Measurements from ENCODE around the gene ARTN. TPM values are rescaled to one million over a fixed set of nuclear protein-coding genes. Genes with fewer than 3 reads are reported as not detected.

The ARTN gene
- total and polyA plus RNA-seq, 9 of the 15 experiments (the other 6 are each of a cell fraction or from before 2014, with no cell fraction given), result 0.06 to 0.38 TPM; not detected in 7

DNA sequence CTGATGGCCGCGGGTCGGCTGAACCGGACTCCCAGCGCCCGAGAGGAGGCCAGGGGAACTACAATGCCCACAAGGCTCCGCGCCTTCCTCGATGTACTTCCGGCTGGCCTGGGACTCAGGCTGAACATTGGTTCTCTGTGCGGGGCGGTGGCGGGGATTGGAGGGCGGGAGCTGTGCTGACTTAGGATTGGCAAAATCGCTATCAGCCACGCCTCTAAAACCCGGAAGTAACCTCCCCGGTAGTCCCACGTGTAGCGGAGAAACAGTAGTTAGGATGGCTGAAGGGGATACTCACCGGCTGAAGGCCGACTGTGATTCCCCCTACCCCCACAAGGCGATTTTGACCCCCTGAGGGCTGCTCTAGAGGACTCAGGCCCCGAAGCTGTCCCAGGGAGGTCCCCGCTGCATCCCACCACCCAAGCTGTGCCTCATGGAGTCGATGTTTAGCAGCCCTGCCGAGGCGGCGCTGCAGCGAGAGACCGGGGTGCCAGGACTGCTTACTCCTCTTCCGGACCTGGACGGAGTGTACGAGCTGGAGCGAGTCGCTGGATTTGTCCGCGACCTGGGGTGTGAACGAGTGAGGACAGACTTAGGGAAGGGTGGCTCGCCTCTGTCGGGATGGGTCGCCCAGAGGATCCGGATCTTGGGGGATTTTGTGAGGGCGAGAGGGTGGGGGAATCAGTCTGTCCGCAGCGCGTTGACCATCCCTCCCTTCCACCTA lies 36.3 kb downstream of the ARTN start, which contains the start of gene DPH2 (continued):
- no peak for TF ChIP-seq SREBF1 (IDR thresholded peaks at IDR 0.05; ENCODE audit: borderline replicate concordance, low read depth, low read length)
- TF ChIP-seq ARID1B (IDR thresholded peaks at IDR 0.05), result no peak
- TF ChIP-seq, protein P1, sequence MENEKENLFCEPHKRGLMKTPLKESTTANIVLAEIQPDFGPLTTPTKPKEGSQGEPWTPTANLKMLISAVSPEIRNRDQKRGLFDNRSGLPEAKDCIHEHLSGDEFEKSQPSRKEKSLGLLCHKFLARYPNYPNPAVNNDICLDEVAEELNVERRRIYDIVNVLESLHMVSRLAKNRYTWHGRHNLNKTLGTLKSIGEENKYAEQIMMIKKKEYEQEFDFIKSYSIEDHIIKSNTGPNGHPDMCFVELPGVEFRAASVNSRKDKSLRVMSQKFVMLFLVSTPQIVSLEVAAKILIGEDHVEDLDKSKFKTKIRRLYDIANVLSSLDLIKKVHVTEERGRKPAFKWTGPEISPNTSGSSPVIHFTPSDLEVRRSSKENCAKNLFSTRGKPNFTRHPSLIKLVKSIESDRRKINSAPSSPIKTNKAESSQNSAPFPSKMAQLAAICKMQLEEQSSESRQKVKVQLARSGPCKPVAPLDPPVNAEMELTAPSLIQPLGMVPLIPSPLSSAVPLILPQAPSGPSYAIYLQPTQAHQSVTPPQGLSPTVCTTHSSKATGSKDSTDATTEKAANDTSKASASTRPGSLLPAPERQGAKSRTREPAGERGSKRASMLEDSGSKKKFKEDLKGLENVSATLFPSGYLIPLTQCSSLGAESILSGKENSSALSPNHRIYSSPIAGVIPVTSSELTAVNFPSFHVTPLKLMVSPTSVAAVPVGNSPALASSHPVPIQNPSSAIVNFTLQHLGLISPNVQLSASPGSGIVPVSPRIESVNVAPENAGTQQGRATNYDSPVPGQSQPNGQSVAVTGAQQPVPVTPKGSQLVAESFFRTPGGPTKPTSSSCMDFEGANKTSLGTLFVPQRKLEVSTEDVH (IDR thresholded peaks at IDR 0.05; ENCODE audit: low read depth, partially characterized antibody), result peak; percentile 93
- TF ChIP-seq, protein P2, sequence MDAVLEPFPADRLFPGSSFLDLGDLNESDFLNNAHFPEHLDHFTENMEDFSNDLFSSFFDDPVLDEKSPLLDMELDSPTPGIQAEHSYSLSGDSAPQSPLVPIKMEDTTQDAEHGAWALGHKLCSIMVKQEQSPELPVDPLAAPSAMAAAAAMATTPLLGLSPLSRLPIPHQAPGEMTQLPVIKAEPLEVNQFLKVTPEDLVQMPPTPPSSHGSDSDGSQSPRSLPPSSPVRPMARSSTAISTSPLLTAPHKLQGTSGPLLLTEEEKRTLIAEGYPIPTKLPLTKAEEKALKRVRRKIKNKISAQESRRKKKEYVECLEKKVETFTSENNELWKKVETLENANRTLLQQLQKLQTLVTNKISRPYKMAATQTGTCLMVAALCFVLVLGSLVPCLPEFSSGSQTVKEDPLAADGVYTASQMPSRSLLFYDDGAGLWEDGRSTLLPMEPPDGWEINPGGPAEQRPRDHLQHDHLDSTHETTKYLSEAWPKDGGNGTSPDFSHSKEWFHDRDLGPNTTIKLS (IDR thresholded peaks at IDR 0.05; ENCODE audit: borderline replicate concordance, low read depth), result peak; percentile 82
- TF ChIP-seq ELF1 (tag; IDR thresholded peaks at IDR 0.05), result peak; percentile 98
- TF ChIP-seq, protein P3, sequence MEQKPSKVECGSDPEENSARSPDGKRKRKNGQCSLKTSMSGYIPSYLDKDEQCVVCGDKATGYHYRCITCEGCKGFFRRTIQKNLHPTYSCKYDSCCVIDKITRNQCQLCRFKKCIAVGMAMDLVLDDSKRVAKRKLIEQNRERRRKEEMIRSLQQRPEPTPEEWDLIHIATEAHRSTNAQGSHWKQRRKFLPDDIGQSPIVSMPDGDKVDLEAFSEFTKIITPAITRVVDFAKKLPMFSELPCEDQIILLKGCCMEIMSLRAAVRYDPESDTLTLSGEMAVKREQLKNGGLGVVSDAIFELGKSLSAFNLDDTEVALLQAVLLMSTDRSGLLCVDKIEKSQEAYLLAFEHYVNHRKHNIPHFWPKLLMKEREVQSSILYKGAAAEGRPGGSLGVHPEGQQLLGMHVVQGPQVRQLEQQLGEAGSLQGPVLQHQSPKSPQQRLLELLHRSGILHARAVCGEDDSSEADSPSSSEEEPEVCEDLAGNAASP (IDR thresholded peaks at IDR 0.05), result no peak
- TF ChIP-seq NCOA1 (IDR thresholded peaks at IDR 0.05; ENCODE audit: low read depth), result no peak
- TF ChIP-seq PHF8 (IDR thresholded peaks at IDR 0.05; ENCODE audit: borderline replicate concordance, low read length), result peak; percentile 83; the same call in 1 of the 2 replicates
- no peak for TF ChIP-seq TAF1 (IDR thresholded peaks at IDR 0.05; ENCODE audit: control insufficient read depth, extremely low read depth, insufficient read depth, low read length, severe bottlenecking)
- TF ChIP-seq, protein P4, sequence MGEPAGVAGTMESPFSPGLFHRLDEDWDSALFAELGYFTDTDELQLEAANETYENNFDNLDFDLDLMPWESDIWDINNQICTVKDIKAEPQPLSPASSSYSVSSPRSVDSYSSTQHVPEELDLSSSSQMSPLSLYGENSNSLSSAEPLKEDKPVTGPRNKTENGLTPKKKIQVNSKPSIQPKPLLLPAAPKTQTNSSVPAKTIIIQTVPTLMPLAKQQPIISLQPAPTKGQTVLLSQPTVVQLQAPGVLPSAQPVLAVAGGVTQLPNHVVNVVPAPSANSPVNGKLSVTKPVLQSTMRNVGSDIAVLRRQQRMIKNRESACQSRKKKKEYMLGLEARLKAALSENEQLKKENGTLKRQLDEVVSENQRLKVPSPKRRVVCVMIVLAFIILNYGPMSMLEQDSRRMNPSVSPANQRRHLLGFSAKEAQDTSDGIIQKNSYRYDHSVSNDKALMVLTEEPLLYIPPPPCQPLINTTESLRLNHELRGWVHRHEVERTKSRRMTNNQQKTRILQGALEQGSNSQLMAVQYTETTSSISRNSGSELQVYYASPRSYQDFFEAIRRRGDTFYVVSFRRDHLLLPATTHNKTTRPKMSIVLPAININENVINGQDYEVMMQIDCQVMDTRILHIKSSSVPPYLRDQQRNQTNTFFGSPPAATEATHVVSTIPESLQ (CRISPR knock-in tag; IDR thresholded peaks at IDR 0.05), result no peak
- no peak for TF ChIP-seq ZEB2 (IDR thresholded peaks at IDR 0.05)
- peak in 1 of 2 experiments; percentile 47; a peak in 2 of 4 replicates for TF ChIP-seq NRF1 (conservative IDR thresholded peaks at IDR 0.05 in 1 of 2, IDR thresholded peaks at IDR 0.05 in 1 of 2)
- peak; percentile 99 for TF ChIP-seq NR2C1 (IDR thresholded peaks at IDR 0.05)
- peak; percentile 99 for TF ChIP-seq NR2C1 (tag; IDR thresholded peaks at IDR 0.05)
- no peak for TF ChIP-seq CBX8 (IDR thresholded peaks at IDR 0.05; ENCODE audit: borderline replicate concordance, extremely low read depth, low read depth, low read length, poor library complexity, severe bottlenecking)
- TF ChIP-seq FOXJ2 (tag; IDR thresholded peaks at IDR 0.05), result no peak; the same call in 1 of the 2 replicates
- TF ChIP-seq, protein P5, sequence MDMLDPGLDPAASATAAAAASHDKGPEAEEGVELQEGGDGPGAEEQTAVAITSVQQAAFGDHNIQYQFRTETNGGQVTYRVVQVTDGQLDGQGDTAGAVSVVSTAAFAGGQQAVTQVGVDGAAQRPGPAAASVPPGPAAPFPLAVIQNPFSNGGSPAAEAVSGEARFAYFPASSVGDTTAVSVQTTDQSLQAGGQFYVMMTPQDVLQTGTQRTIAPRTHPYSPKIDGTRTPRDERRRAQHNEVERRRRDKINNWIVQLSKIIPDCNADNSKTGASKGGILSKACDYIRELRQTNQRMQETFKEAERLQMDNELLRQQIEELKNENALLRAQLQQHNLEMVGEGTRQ (CRISPR knock-in tag; IDR thresholded peaks at IDR 0.05), result peak; percentile 71
- 0 out of 2 replicates have a peak, but pooled peaks have one; percentile 43 for TF ChIP-seq ESRRB (CRISPR knock-in tag; IDR thresholded peaks at IDR 0.05; ENCODE audit: borderline replicate concordance)
- no peak for TF ChIP-seq IFI16 (CRISPR knock-in tag; IDR thresholded peaks at IDR 0.05)

Measured in K562 (cell line).